Lower lobe of right lung (tissue), 2 donors: Measurements from ENCODE around the gene DENND2A. TPM values are rescaled to one million over a fixed set of nuclear protein-coding genes. Genes with fewer than 3 reads are reported as not detected.

Experiments used
- ATAC-seq, 2 donors: fragments of 200-7000 bp; cut with Tn5 transposase; one replicate each; pipeline ENCODE4 v1.9.1; 2020 to 2022; ENCODE audit warnings: mild to moderate bottlenecking in 2 of 2, moderate library complexity in 2 of 2
- DNase-seq: peaks from one replicate; pipeline ENCODE4 v3.0.0-alpha.2; 2020
- H3K27ac ChIP-seq: fragments of 200-600 bp; one replicate; pipeline ENCODE4 v1.8.0; 2022
- H3K27me3 ChIP-seq: fragments of 200-600 bp; one replicate; pipeline ENCODE4 v1.8.0; 2022; ENCODE audit warnings: low read depth
- H3K36me3 ChIP-seq: fragments of 200-600 bp; one replicate; pipeline ENCODE4 v1.8.0; 2022; ENCODE audit warnings: mild to moderate bottlenecking
- H3K4me1 ChIP-seq: fragments of 200-600 bp; one replicate; pipeline ENCODE4 v1.8.0; 2022
- H3K4me3 ChIP-seq: fragments of 200-600 bp; one replicate; pipeline ENCODE4 v1.8.0; 2022; ENCODE audit warnings: mild to moderate bottlenecking
- H3K9me3 ChIP-seq: fragments of 200-600 bp; one replicate; pipeline ENCODE4 v1.8.0; 2022
- CTCF ChIP-seq: fragments of 200-600 bp; IDR thresholded peaks from one replicate; pipeline ENCODE4 v1.8.0; 2022; ENCODE audit warnings: antibody characterized with exemption, mild to moderate bottlenecking
- intact Hi-C: fragments of 100-400 bp; cut with DNase I; formaldehyde crosslinking; loops from one replicate; pipeline ENCODE4 v1.11.0; 2022
- total RNA-seq: library from RNA; stranded (reverse); fragmentation: NEBNext Ultra II Directional; extraction: Animal tissue kit (Norgen Biotek cat#: 25700); gene quantifications from one replicate; pipeline ENCODE4 v1.2.1, GENCODE V29; 2021
- donor health status: DM: no; HTN: yes; CAD: no; lungs with severe emphysema.

DENND2A gene
- total RNA-seq, 1 donor from 2014 or later, result 19.0 TPM

GRCh38 chr7:140479062-140479738 is 161.4 kb downstream of the DENND2A start, which contains the start of gene MKRN1:
Gene MKRN1, minus strand, starts transcription at chr7:140479505. Its CDS starts 161 bp downstream, at chr7:140479344.
- peak; percentile 98 to 99 for ATAC-seq
- no peaks in the 10 kb centered on the region for H3K9me3 ChIP-seq
- H3K4me3 ChIP-seq, result peak within 1 kb of the TSS; percentile 98
- peaks cover 28% of the 10 kb centered on the region for H3K4me1 ChIP-seq
- peak; percentile 98 for DNase-seq
- TF ChIP-seq CTCF, result no peak
- H3K27ac ChIP-seq, result peak within 1 kb of the TSS; percentile 94
- no peaks in the 10 kb centered on the region for H3K27me3 ChIP-seq
- intact Hi-C loops, result no loop called here
- no peaks in the 10 kb centered on the region for H3K36me3 ChIP-seq

- DNase-seq (peak; percentile 57), ATAC-seq (peak; percentile 16 to 54)
- no peak for TF ChIP-seq CTCF
- no peaks in the 10 kb centered on the region for H3K27me3 ChIP-seq
- H3K9me3 ChIP-seq, result no peaks in the 10 kb centered on the region
- intact Hi-C loops, result no loop called here
- H3K27ac ChIP-seq, result peak overlapping the region; percentile 94
- H3K4me3 ChIP-seq, result peak overlapping the region; percentile 98
- no peaks in the 10 kb centered on the region for H3K36me3 ChIP-seq
- peaks cover 28% of the 10 kb centered on the region for H3K4me1 ChIP-seq
Measured at GRCh38 chr7:140478246-140479061, 162.2 kb downstream of the DENND2A start.

DNA sequence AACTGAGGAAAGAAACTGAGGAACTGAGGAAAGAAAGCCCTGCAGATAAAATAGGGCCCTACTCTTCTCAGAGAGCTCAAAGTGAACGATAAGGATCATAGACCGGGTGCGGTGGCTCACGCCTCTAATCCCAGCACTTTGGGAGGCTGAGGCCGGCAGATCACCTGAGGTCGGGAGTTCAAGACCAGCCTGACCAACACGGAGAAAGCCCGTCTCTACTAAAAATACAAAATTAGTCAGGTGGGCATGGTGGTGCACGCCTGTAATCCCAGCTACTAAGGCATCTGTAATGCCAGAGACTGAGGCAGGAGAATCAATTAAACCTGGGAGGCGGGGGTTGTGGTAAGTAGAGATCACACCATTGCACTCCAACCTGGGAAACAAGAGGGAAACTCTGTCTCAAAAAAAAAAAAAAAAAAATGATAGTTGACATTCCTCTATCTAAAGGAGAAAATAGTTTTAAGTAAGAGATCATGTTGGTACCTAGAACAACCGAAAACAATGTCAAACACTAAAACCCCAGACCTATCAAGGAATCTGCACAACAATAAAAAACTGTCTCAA is 163.8 kb downstream of the DENND2A start:
- H3K4me3 ChIP-seq, result peak overlapping the region; percentile 98
- no peak for DNase-seq
- peaks cover 28% of the 10 kb centered on the region for H3K4me1 ChIP-seq

DNA sequence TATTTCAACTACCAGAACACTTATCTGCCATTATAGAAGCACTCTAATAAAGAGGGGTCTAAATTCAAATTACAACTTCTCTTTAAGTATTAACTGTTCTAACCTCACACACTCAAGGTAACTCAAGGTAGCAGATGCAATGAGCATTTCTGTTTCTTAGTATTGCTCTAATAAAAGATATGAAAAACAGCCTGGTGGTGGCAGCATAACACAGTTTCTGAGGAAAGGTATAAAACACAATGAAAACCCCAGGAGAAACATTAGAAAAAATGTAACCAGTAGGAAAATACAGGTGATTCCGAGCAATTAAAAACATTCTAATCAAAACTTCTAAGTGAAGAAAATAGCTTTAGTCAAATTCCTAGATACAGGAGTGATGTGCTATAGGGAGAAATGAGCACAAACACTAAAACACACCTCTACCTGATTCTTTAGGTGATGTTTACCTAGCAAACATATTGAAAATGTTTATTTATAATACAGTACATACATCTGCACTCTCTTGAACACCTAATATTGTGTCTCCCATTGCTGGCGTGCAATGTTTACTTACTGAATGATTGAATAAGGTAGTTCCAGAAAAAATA is 164.8 kb downstream of the DENND2A start:
- no peak overlapping the region for H3K4me3 ChIP-seq
- peaks cover 28% of the 10 kb centered on the region for H3K4me1 ChIP-seq
- H3K27ac ChIP-seq, result no peak overlapping the region
- intact Hi-C loops, result no loop called here
- peak; percentile 58 for TF ChIP-seq CTCF
- H3K36me3 ChIP-seq, result peaks cover 12% of the 10 kb centered on the region
- H3K27me3 ChIP-seq, result no peaks in the 10 kb centered on the region
- DNase-seq, result no peak
- no peak for ATAC-seq
- H3K9me3 ChIP-seq, result no peaks in the 10 kb centered on the region

More for the DNA sequence above, 163.8 kb downstream of the DENND2A start:
- Histone ChIP-seq H3K27me3 (no peaks in the 10 kb centered on the region), H3K27ac (no peak overlapping the region), H3K36me3 (peaks cover 4% of the 10 kb centered on the region), H3K9me3 (no peaks in the 10 kb centered on the region)
- ATAC-seq, result no peak
- no peak for TF ChIP-seq CTCF
- intact Hi-C loops, result no loop called here

Other genes with a start within 250 kb of the DENND2A start
- 31.1 TPM for gene SLC37A3, start 242.3 kb downstream of the DENND2A start, total RNA-seq
- gene RAB19, start 236.8 kb downstream of the DENND2A start, total RNA-seq, result 1.7 TPM
- 112 TPM for gene MKRN1, start 161.3 kb downstream of the DENND2A start, total RNA-seq
- 18.9 TPM for gene ADCK2, start 32.1 kb upstream of the DENND2A start, total RNA-seq
- 161 TPM for gene NDUFB2, start 55.9 kb upstream of the DENND2A start, total RNA-seq